Measurements from ENCODE around the gene POMP.

DNA sequence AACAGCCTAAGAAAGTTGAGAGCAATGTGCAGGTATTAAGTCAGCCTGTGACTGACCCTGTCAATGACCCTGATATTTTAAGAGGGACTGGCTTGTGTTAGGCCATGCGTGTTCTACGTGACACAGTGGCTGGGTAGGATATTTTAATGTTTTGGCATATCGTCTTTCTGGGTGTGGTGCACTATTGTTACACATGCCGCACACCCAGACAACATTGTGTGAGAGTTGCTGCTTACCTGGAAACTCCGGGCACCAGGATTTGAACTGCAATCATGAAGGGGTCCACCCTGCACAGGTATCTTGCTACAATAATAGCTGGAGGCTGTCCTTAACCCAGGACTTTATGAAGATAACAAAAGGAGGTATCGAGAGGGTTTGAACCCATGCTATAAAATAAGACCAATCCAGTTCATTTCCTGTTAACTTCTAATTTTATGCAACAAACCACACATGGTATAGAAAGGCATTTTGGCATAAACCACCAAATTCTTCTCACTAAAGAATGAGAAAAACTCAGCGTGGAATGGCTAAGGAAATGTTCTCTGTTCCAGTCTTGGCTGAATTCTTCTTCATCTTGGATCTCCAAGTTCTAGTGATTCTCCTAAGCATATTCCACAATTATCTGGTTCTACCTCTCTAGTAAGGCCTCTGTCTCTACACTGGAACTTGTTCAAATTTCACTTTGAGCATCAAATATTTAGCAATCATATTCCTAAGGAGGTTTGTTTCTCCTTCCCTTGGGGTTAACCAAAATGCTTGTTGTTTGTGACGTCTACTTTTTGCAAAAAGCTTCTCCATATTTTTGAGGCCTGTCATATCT, 38.7 kb upstream of the POMP start:
- TF ChIP-seq, protein P1, sequence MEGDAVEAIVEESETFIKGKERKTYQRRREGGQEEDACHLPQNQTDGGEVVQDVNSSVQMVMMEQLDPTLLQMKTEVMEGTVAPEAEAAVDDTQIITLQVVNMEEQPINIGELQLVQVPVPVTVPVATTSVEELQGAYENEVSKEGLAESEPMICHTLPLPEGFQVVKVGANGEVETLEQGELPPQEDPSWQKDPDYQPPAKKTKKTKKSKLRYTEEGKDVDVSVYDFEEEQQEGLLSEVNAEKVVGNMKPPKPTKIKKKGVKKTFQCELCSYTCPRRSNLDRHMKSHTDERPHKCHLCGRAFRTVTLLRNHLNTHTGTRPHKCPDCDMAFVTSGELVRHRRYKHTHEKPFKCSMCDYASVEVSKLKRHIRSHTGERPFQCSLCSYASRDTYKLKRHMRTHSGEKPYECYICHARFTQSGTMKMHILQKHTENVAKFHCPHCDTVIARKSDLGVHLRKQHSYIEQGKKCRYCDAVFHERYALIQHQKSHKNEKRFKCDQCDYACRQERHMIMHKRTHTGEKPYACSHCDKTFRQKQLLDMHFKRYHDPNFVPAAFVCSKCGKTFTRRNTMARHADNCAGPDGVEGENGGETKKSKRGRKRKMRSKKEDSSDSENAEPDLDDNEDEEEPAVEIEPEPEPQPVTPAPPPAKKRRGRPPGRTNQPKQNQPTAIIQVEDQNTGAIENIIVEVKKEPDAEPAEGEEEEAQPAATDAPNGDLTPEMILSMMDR (IDR thresholded peaks at IDR 0.05; ENCODE audit: insufficient read depth, low read depth, low read length) = no peak
- no peak for TF ChIP-seq EZH2 (IDR thresholded peaks at IDR 0.05; ENCODE audit: insufficient read depth, low read length)
